ENCODE data around the gene TUBD1.
A peak's percentile ranks its signal among the peaks of the same experiment; 100 is the strongest.
"Not testable (repeated sequence)": the region's sequence is repeated elsewhere in the genome, so short reads cannot be mapped to it uniquely, and the experiment has no call there.

The TUBD1 gene

GRCh38 chr17:59856859-59857794 lies 35.6 kb downstream of the TUBD1 start:
- no peak for TF ChIP-seq CTCF (IDR thresholded peaks at IDR 0.05; ENCODE audit: unreplicated experiment in 3 of 3)
- H3K9me3 Mint-ChIP-seq: no peaks in the 10 kb centered on the region
- H3K27me3 Mint-ChIP-seq (ENCODE audit: low read depth): no peaks in the 10 kb centered on the region
- H3K4me3 Mint-ChIP-seq: no peak overlapping the region
- H3K36me3 Mint-ChIP-seq (ENCODE audit: low read depth): peaks cover 7% of the 10 kb centered on the region
- peaks cover 33% of the 10 kb centered on the region for H3K4me1 Mint-ChIP-seq
- H3K27ac Mint-ChIP-seq: peak overlapping the region; percentile 0 to 6 (median 4)

GRCh38 chr17:59853919-59854729 lies 38.6 kb downstream of the TUBD1 start:
- H3K4me1 Mint-ChIP-seq: peaks cover 43% of the 10 kb centered on the region
- not testable (repeated sequence) for H3K27me3 Mint-ChIP-seq (ENCODE audit: low read depth); H3K9me3 Mint-ChIP-seq; H3K4me3 Mint-ChIP-seq; H3K36me3 Mint-ChIP-seq (ENCODE audit: low read depth)
- peak overlapping the region in 2 of 3 experiments; percentile 50 to 97 for H3K27ac Mint-ChIP-seq

- Mint-ChIP-seq H3K27ac (peak overlapping the region; percentile 90 to 97 (median 94)), H3K36me3 (ENCODE audit: low read depth) (no peaks in the 10 kb centered on the region), H3K9me3 (no peaks in the 10 kb centered on the region), H3K4me1 (peaks cover 46% of the 10 kb centered on the region), H3K27me3 (ENCODE audit: low read depth) (no peaks in the 10 kb centered on the region), H3K4me3 (no peak overlapping the region)
- TF ChIP-seq CTCF (IDR thresholded peaks at IDR 0.05; ENCODE audit: unreplicated experiment in 3 of 3): peak in 2 of 3 experiments; percentile 22 to 42
Observed at GRCh38 chr17:59853168-59853918, 39.4 kb downstream of the TUBD1 start.

- H3K9me3 Mint-ChIP-seq; H3K36me3 Mint-ChIP-seq (ENCODE audit: low read depth); H3K27me3 Mint-ChIP-seq (ENCODE audit: low read depth); H3K4me3 Mint-ChIP-seq: not testable (repeated sequence)
- Mint-ChIP-seq H3K4me1 (peaks cover 44% of the 10 kb centered on the region), H3K27ac (peak overlapping the region; percentile 90 to 97 (median 94))
Observed at GRCh38 chr17:59852847-59853167, 39.9 kb downstream of the TUBD1 start.

GRCh38 chr17:59851439-59852375 lies 41.0 kb downstream of the TUBD1 start:
- Mint-ChIP-seq H3K27ac (peak overlapping the region; percentile 94 to 97 (median 94)), H3K27me3 (ENCODE audit: low read depth) (no peaks in the 10 kb centered on the region), H3K4me3 (peak overlapping the region in 2 of 3 experiments; percentile 16 to 50), H3K9me3 (no peaks in the 10 kb centered on the region), H3K36me3 (ENCODE audit: low read depth) (no peaks in the 10 kb centered on the region), H3K4me1 (peaks cover 49% of the 10 kb centered on the region)
- TF ChIP-seq CTCF (IDR thresholded peaks at IDR 0.05; ENCODE audit: unreplicated experiment in 3 of 3): no peak

GRCh38 chr17:59850311-59850710 lies 42.4 kb downstream of the TUBD1 start:
- not testable (repeated sequence) for H3K4me3 Mint-ChIP-seq; H3K27me3 Mint-ChIP-seq (ENCODE audit: low read depth); H3K9me3 Mint-ChIP-seq

More at GRCh38 chr17:59850311-59850710, 42.4 kb downstream of the TUBD1 start:
- H3K27ac Mint-ChIP-seq; H3K36me3 Mint-ChIP-seq (ENCODE audit: low read depth): not testable (repeated sequence)
- H3K4me1 Mint-ChIP-seq: peaks cover 58% of the 10 kb centered on the region
